SK-N-MC (cell line): ENCODE measurements around the gene TTLL11.

ENCODE experiments used
- DNase-seq: peaks from one replicate; pipeline ENCODE4 v3.0.0-alpha.2; 2011; ENCODE audit warnings: low read depth, low spot score
- H3K27ac ChIP-seq: fragments of 200-600 bp; sonication (generic); 2 replicates; pipeline ENCODE4 v1.5.1; 2016; ENCODE audit warnings: mixed run types
- H3K36me3 ChIP-seq: fragments of 200-600 bp; sonication (generic); 2 replicates; pipeline ENCODE4 v1.6.1; 2017; ENCODE audit warnings: antibody characterized with exemption, low read length, mixed read lengths; ENCODE audit not compliant: insufficient read depth
- H3K4me3 ChIP-seq: fragments of 200-600 bp; sonication (generic); 2 replicates; pipeline ENCODE4 v1.5.1; 2016
- H3K9ac ChIP-seq: fragments of 200-600 bp; sonication (generic); 2 replicates; pipeline ENCODE4 v1.8.0; 2017; ENCODE audit warnings: mixed run types, mixed read lengths; ENCODE audit not compliant: insufficient read length
- H3K9me3 ChIP-seq: fragments of 200-600 bp; sonication (generic); 2 replicates; pipeline ENCODE4 v1.6.1; 2017; ENCODE audit warnings: low read depth, mild to moderate bottlenecking, antibody characterized with exemption, low read length, moderate library complexity, mixed read lengths
- EZH2 ChIP-seq: fragments of 200-600 bp; sonication (generic); IDR thresholded peaks from one replicate; pipeline ENCODE4 v1.6.1; 2017; ENCODE audit warnings: antibody characterized with exemption
- FOXP2 ChIP-seq: optimal IDR thresholded peaks from 2 replicates; pipeline ENCODE3; 2011; ENCODE audit warnings: mild to moderate bottlenecking, moderate library complexity; ENCODE audit not compliant: insufficient read depth; ENCODE audit errors: extremely low read length, control extremely low read depth
- POLR2AphosphoS5 ChIP-seq: IDR thresholded peaks from 2 replicates; pipeline ENCODE4 v1.6.1; 2012; ENCODE audit warnings: mild to moderate bottlenecking, low read depth, low read length, borderline replicate concordance

The TTLL11 gene

GRCh38 chr9:121855476-121855875 lies 237.6 kb downstream of the TTLL11 start:
- Histone ChIP-seq H3K9me3 (no peaks in the 10 kb centered on the region), H3K36me3 (no peaks in the 10 kb centered on the region), H3K27ac (no peak overlapping the region), H3K9ac (no peak overlapping the region), H3K4me3 (no peak overlapping the region)
- no peak for DNase-seq
- no peak for TF ChIP-seq FOXP2
- TF ChIP-seq POLR2AphosphoS5: no peak
- no peak for TF ChIP-seq EZH2

- DNase-seq: no peak
- H3K9me3 ChIP-seq: peaks cover 4% of the 10 kb centered on the region; the same call in 1 of the 2 replicates
- no peak overlapping the region for H3K9ac ChIP-seq
- H3K27ac ChIP-seq: no peak overlapping the region
- TF ChIP-seq POLR2AphosphoS5 (no peak), FOXP2 (no peak), EZH2 (no peak)
- H3K4me3 ChIP-seq: no peak overlapping the region
- no peaks in the 10 kb centered on the region for H3K36me3 ChIP-seq
These were observed 239.3 kb downstream of the TTLL11 start for GRCh38 chr9:121853617-121854395.

- Histone ChIP-seq H3K4me3 (no peak overlapping the region), H3K36me3 (no peaks in the 10 kb centered on the region), H3K9ac (no peak overlapping the region), H3K27ac (no peak overlapping the region), H3K9me3 (peaks cover 10% of the 10 kb centered on the region; the same call in 1 of the 2 replicates)
- TF ChIP-seq FOXP2 (no peak), POLR2AphosphoS5 (no peak), EZH2 (no peak)
- no peak for DNase-seq
These were observed 240.2 kb downstream of the TTLL11 start for GRCh38 chr9:121852651-121853616.

GRCh38 chr9:121852241-121852640 lies 240.9 kb downstream of the TTLL11 start:
- no peak for TF ChIP-seq EZH2
- no peak for TF ChIP-seq FOXP2
- TF ChIP-seq POLR2AphosphoS5: no peak
- Histone ChIP-seq H3K27ac (no peak overlapping the region), H3K9me3 (peaks cover 10% of the 10 kb centered on the region; the same call in 1 of the 2 replicates), H3K4me3 (no peak overlapping the region), H3K9ac (no peak overlapping the region), H3K36me3 (no peaks in the 10 kb centered on the region)
- DNase-seq: no peak

GRCh38 chr9:121851641-121852091 lies 241.4 kb downstream of the TTLL11 start:
- TF ChIP-seq POLR2AphosphoS5 (no peak), FOXP2 (no peak), EZH2 (no peak)
- H3K27ac ChIP-seq: no peak overlapping the region
- no peak overlapping the region for H3K9ac ChIP-seq
- H3K9me3 ChIP-seq: peaks cover 10% of the 10 kb centered on the region; the same call in 1 of the 2 replicates
- H3K36me3 ChIP-seq: no peaks in the 10 kb centered on the region
- no peak overlapping the region for H3K4me3 ChIP-seq
- no peak for DNase-seq

- DNase-seq: no peak
- no peak overlapping the region for H3K4me3 ChIP-seq
- no peaks in the 10 kb centered on the region for H3K36me3 ChIP-seq
- peaks cover 10% of the 10 kb centered on the region; the same call in 1 of the 2 replicates for H3K9me3 ChIP-seq
- no peak overlapping the region for H3K9ac ChIP-seq
- H3K27ac ChIP-seq: no peak overlapping the region
- TF ChIP-seq FOXP2: no peak
- TF ChIP-seq POLR2AphosphoS5: no peak
- no peak for TF ChIP-seq EZH2
These were observed 242.7 kb downstream of the TTLL11 start for GRCh38 chr9:121850366-121850765.

- H3K9ac ChIP-seq: no peak overlapping the region
- TF ChIP-seq POLR2AphosphoS5 (no peak), FOXP2 (no peak), EZH2 (no peak)
- H3K36me3 ChIP-seq: no peaks in the 10 kb centered on the region
- peaks cover 10% of the 10 kb centered on the region; the same call in 1 of the 2 replicates for H3K9me3 ChIP-seq
- DNase-seq: no peak
- H3K4me3 ChIP-seq: no peak overlapping the region
- no peak overlapping the region for H3K27ac ChIP-seq
These were observed 243.6 kb downstream of the TTLL11 start for GRCh38 chr9:121849554-121849953.

- H3K9ac ChIP-seq: no peak overlapping the region
- peaks cover 8% of the 10 kb centered on the region; the same call in 1 of the 2 replicates for H3K9me3 ChIP-seq
- H3K36me3 ChIP-seq: no peaks in the 10 kb centered on the region
- no peak for DNase-seq
- TF ChIP-seq EZH2: no peak
- no peak overlapping the region for H3K4me3 ChIP-seq
- H3K27ac ChIP-seq: no peak overlapping the region
These were observed 248.5 kb downstream of the TTLL11 start for GRCh38 chr9:121844562-121844961.
